HG03095 (cell line): ENCODE measurements around the gene ZNF423.
"Not testable (repeated sequence)": the region's sequence is repeated elsewhere in the genome, so short reads cannot be mapped to it uniquely, and the experiment has no call there.

Source experiments
- ATAC-seq: cut with Tn5 transposase; IDR thresholded peaks from one replicate; pipeline ENCODE4 v1.9.1; 2021; ENCODE audit warnings: moderate library complexity; ENCODE audit not compliant: unreplicated experiment

The ZNF423 gene

GRCh38 chr16:49871824-49872223 is 15.9 kb upstream of the ZNF423 start:
- ATAC-seq = not testable (repeated sequence)

DNA sequence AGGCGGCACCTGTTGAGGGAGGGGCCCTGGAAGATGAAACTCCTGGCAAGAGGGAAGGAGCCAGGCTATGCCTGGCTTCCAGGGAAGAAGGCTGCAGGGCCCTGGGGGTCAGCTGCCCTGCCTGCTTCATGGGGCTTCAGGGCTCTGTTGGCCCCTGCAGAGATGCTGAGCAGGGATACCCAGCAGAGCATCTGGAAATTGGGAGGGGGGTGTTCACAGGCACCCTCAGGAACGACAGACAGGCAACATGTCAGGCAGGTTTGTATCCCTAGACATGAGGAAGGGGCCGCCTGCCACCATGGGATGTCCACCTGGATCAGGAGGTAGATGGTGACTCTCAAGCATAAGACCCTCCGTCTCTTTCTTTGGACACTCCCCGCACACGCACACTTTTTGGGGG is 13.8 kb upstream of the ZNF423 start:
- no peak for ATAC-seq

- ATAC-seq = no peak
Measured at GRCh38 chr16:49867796-49868668, 12.1 kb upstream of the ZNF423 start.

- no peak for ATAC-seq
Measured at GRCh38 chr16:49867234-49867633, 11.3 kb upstream of the ZNF423 start.

DNA sequence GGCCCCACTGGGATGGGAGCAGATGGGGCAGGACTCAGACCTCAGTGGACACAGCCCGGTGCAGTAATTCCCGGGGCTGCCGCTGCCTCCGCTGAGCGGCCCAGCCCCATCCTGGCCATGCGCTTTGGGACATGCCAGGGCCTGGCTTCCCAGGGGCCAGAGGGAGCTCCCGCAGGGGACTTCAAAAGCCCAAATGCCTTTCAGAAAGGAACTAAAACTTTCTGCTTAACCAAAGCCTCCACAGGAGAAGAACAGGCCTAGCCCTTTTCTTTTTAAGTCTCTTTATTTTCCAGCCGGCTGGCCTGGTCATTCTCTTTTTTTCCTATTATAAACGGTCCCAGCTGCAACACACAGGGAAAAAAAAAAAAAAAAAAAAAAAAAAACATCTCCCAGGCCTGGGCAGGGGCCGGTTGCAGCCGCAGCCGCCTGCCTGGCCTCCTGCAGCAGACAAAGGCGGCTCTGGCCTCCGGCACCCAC is 10.7 kb upstream of the ZNF423 start:
- no peak for ATAC-seq

- ATAC-seq = no peak
Measured at GRCh38 chr16:49862694-49863093, 6.8 kb upstream of the ZNF423 start.

DNA sequence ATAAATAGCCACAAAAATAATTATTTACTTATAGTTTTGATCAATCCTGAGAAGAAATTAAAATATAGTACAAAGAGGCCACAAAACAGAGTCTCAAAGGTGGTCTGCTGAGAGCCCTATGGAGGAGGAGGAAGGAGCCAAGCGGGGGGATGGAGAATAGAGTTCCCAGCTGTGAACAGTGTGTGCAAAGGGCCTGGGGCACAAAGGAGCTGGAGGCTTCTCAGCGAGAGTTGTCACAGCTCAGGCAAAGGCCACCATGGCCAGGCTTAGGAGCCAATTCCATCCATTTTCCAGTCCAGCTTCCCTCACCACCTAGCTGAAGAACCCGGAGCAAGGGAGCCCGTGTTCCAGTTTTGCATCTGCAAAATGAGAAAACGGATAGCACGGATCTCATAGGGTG is 5.4 kb upstream of the ZNF423 start:
- ATAC-seq = no peak

DNA sequence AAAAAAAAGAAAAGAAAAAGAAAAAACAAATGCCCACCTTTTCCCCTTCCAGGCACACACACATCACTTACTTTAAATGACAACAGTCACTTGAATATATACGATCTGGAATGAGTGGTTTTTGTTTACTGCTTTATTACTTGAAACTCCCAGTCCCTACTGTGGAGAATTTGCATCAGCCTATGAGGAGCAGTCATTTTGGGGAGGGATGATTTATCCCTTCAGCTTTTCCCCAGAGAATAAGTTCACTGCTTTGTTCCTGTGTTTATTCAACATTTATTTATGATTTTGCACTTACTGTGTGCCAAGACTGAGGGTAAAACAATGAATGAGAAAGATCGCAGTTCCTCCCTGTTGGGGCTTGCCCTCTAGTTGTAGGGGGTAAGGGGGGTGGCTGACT is 4.7 kb upstream of the ZNF423 start:
- no peak for ATAC-seq

GRCh38 chr16:49859125-49859811 is 3.4 kb upstream of the ZNF423 start:
- ATAC-seq = no peak

DNA sequence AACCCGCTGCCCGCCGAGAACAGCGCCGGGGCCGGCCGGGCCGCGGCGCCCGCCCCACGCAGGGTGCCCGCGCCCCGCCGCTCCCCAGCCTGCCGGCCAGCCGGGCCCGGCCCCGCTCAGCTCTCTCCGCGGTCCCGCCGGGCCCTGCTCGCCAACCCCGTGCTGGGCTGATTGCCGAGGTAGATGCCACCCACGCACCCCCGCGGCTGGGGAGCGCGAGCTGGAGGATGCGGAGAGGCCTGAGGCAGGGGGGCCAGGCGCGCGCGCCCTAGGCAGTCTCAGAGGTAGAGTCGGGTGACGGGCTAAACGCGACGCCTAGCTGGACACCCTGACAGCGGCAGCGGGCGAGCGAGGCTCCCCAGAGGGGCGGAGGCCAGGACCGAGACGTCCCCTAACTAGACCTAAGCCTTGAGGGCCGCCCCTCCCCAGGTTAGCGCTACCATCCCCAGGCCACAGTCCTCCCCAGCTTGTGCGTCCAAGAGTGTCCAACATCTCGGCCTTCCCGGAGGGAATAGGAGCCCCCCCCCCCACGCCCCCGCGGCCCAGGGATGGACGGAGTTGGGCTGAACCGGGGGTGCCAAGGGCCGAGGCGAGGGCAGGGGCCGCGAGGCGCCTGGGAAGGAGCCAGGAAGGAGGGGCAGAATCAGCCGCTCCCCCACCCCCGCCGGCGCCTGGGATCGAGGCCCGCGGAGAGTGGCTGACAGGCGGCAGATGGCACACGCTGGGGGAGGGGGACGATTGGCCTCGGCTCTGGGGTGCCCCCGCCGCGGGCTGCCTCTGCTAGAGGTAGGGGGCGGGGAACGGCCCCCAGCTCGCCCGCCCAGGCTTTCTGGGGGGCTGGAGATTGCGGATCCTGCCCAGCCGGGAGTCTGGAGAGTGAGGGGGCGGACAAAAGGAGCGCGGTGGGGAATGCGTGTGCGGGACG is 2.5 kb upstream of the ZNF423 start:
- ATAC-seq = no peak

- no peak for ATAC-seq
Measured at GRCh38 chr16:49857423-49858181, 1.7 kb upstream of the ZNF423 start.

DNA sequence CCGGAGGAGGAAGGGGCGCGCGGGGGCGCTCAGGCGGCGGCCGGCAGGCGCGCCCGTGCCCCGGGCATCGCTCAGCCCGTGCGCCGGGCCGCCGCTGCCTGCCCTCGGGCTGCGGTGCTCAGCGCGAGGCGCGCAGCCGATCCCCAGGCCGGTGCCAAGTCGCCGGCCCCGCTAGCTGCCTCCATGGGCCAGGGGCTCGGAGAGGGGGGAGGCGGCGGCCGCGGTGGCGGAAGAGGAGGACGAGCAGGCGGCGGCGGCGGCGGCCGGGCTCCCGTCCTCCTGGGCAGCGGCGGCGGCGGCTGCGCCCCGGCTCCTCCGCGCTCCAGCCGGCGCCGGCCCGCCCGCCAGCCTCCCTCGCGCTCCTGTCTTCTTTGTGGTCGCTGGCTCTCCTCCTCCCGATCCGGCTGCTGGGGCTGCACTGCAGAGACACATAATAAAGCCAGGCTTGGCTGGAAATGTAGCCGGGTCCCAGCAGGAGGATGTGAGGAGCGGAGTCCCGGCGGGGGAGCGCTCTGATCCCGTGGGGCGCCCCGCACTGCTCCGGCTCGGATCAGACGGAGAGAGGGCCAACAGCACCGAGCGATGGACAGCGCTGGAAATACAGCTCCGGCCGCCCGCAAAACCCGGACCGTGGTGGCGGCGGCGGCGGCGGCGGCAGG is 889 bp upstream of the ZNF423 start:
- no peak for ATAC-seq

DNA sequence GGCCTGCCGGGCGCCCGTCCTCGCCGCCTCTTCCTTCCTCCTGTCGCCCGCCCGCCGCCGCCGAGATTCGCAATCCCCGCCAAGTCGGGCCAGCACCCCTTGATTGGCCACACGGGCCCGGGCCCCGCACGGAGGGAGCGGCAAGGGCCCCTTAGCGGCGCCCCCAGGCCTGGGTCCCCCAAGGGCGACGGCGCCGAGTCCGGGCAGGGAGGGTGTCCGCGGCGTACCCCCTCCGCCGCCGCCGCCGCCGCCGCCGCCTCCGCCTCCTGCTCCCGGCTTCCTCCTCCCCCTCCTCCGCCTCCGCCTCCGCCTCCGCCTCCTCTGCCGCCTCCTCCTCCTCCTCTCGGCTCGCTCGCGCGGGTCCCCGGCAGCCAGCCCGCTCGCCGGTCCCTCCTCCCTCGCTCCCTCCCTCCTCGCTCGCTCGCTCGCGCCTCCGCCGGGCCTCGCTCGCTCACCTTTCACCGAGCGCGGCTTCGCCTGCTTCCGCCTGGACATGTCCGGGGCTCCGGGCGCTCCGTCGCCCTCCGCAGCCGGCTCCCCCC is 561 bp downstream of the ZNF423 start:
- peak; percentile 71 for ATAC-seq

- ATAC-seq = peak; percentile 5
Measured at GRCh38 chr16:49854796-49855203, 1.1 kb downstream of the ZNF423 start.

GRCh38 chr16:49854188-49854795 is 1.6 kb downstream of the ZNF423 start:
- no peak for ATAC-seq

- ATAC-seq = no peak
Measured at GRCh38 chr16:49852279-49852678, 3.6 kb downstream of the ZNF423 start.

DNA sequence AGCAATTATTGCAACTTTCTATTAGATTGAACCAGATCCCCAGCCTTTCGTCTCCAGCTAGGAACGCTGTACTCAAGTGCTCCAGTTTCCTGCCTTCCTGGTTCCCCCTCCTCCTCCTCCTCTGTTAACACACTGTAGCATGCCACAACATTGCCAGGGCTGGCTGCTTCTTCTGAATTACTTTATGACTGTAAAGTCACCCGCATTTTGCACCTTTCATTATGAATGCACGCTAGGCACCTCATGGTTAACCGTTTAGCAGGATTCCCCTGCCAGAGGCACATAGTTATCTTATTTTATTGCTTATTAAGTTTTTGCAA is 4.5 kb downstream of the ZNF423 start:
- no peak for ATAC-seq

- ATAC-seq = no peak
Measured at GRCh38 chr16:49850558-49851467, 5.1 kb downstream of the ZNF423 start.
